ENCODE results near the gene DPYSL3. TPM values are rescaled to one million over a fixed set of nuclear protein-coding genes. Genes with fewer than 3 reads are reported as not detected.

Gene DPYSL3
- total RNA-seq, 1 donor from 2014 or later, result 109 TPM

DNA sequence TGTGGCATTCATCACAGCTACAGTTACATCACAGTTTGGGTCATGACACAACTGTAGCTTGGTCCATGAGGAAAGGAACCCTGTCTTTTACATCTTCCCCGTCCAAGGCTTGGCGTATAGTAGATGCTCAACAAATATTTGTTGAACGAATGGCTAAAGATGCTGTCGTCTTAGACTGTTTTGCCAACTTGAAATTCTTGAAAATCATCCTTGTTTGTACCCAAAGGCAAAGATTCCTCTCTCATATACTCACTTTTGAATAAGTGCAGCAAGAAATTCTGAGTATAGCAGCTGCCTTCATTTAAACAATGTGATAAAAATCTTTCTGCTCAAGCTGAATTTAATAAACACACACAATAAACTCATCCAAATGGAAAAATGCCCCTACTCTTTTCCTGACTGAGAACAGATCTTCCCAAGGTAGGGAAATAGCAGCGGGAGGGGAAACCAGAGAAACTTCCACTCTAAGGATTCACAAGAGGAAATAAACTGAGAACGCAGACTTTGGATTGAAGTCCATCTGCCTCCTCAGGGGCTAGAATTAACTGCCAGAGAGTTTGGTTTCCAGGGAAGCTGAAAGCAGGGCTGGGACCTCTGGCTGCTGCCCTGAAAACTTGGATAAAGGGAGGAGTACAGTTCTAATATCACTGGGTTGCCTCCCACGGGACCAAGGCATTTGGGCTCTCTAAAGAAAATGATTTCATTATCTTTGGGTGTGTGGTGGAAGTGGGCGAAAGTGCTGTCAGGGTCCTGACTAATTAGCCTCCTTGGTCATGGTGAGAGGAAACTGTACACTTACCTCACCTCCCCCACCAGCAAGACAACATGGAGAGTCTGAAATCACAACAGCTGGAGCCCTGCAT, 99.1 kb downstream of the DPYSL3 start:
- H3K27ac ChIP-seq (ENCODE audit: low read depth, low read length), result no peak overlapping the region

DNA sequence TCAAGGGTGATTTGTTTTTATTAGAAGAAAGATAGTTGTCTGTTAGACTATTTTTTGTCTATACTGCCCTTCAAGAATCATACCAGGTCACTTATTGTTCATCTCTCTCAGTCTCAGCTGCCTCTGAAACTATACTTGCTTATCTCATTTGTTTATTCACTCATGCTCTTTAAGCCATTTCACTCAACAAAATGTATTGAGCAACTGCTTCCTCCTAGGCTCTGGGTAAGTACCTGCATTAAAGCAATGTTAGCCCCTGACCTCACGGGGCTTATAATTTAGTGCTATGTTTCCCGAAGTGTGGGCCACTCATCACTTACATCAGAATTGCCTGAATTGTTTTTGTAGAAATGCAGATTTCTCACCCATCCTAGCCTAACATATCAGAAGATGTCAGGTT, 100.9 kb downstream of the DPYSL3 start:
- Histone ChIP-seq H3K4me1 (ENCODE audit: control insufficient read depth in 3 of 3, insufficient read depth in 3 of 3, low read length in 3 of 3) (peaks cover 45 to 58% (median 48%) of the 10 kb centered on the region in 3 donors), H3K27ac (ENCODE audit: low read depth, low read length) (no peak overlapping the region), H3K36me3 (ENCODE audit: control insufficient read depth in 3 of 3, insufficient read depth in 3 of 3, low read length in 3 of 3) (peaks cover 2 to 9% (median 7%) of the 10 kb centered on the region in 3 donors), H3K9ac (ENCODE audit: low read depth in 1 of 3, low read length in 3 of 3) (no peak overlapping the region), H3K9me3 (ENCODE audit: control insufficient read depth in 3 of 3, low read length in 3 of 3) (no peaks in the 10 kb centered on the region), H3K27me3 (ENCODE audit: control insufficient read depth in 3 of 3, insufficient read depth in 3 of 3, low read length in 3 of 3) (no peaks in the 10 kb centered on the region), H3K4me3 (ENCODE audit: low read length in 3 of 3) (no peak overlapping the region)

More for the DNA sequence above, 99.1 kb downstream of the DPYSL3 start:
- Histone ChIP-seq H3K9ac (ENCODE audit: low read depth in 1 of 3, low read length in 3 of 3) (no peak overlapping the region), H3K27me3 (ENCODE audit: control insufficient read depth in 3 of 3, insufficient read depth in 3 of 3, low read length in 3 of 3) (no peaks in the 10 kb centered on the region), H3K4me3 (ENCODE audit: low read length in 3 of 3) (no peak overlapping the region), H3K4me1 (ENCODE audit: control insufficient read depth in 3 of 3, insufficient read depth in 3 of 3, low read length in 3 of 3) (peaks cover 37 to 54% (median 44%) of the 10 kb centered on the region in 3 donors), H3K36me3 (ENCODE audit: control insufficient read depth in 3 of 3, insufficient read depth in 3 of 3, low read length in 3 of 3) (peaks cover 2 to 12% (median 7%) of the 10 kb centered on the region in 3 donors), H3K9me3 (ENCODE audit: control insufficient read depth in 3 of 3, low read length in 3 of 3) (no peaks in the 10 kb centered on the region)

DNA sequence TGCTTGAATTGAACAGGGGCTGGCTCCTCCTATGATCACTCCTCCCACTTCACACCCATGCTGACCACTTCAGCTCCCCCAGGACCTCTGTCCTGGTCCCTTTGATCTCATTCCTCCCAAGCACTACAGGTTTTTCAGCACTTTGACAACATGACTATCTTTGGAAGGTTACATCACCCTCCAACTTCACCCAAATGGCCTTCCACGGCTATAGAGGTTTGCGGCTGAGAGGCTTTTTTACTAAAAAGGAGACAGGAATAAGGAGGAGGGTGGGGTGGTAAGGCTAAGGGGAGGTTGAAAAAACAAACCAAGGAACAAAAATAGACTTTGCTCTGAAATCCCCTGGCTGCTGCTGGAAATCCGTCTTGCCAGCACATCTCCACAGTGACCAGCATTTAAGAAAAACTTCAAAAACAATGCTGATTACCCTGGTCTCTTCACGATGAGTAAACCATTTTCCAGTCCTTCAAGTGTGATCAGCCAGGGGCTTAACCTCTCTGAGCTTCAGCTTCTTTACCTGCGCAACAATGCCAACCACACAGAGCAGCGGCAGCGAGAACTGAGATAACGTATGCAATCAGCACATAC, 102.7 kb downstream of the DPYSL3 start:
- H3K9ac ChIP-seq (ENCODE audit: low read depth in 1 of 3, low read length in 3 of 3), result no peak overlapping the region
- H3K27ac ChIP-seq (ENCODE audit: low read depth, low read length), result peak overlapping the region; percentile 60
- no peak overlapping the region for H3K4me3 ChIP-seq (ENCODE audit: low read length in 3 of 3)
- no peaks in the 10 kb centered on the region for H3K27me3 ChIP-seq (ENCODE audit: control insufficient read depth in 3 of 3, insufficient read depth in 3 of 3, low read length in 3 of 3)
- peaks cover 38 to 48% (median 39%) of the 10 kb centered on the region in 3 donors for H3K4me1 ChIP-seq (ENCODE audit: control insufficient read depth in 3 of 3, insufficient read depth in 3 of 3, low read length in 3 of 3)
- H3K9me3 ChIP-seq (ENCODE audit: control insufficient read depth in 3 of 3, low read length in 3 of 3), result no peaks in the 10 kb centered on the region
- peaks cover 2 to 9% (median 7%) of the 10 kb centered on the region in 3 donors for H3K36me3 ChIP-seq (ENCODE audit: control insufficient read depth in 3 of 3, insufficient read depth in 3 of 3, low read length in 3 of 3)

DNA sequence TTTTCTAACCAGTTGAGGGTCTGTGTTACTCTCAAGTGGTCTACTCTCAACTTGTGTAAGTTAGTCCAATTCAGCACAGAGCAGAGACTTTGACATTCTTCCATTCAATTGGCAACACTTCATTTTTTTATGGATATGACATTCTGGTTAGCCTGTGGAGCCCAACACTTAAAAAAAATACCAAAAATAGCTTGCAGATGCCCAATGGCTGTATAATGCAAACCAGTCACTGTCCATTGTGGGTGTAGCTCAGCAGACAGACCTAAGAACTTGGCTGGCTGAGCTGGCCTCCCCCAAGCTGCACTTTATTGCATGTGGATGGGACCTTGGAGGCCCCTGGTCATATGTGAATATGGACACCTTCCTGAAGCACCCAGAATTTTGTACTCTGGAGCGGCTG, 103.2 kb downstream of the DPYSL3 start:
- H3K9ac ChIP-seq (ENCODE audit: low read depth in 1 of 3, low read length in 3 of 3), result no peak overlapping the region
- H3K36me3 ChIP-seq (ENCODE audit: control insufficient read depth in 3 of 3, insufficient read depth in 3 of 3, low read length in 3 of 3), result peaks cover 3 to 10% (median 7%) of the 10 kb centered on the region in 3 donors
- peak overlapping the region; percentile 60 for H3K27ac ChIP-seq (ENCODE audit: low read depth, low read length)
- H3K4me3 ChIP-seq (ENCODE audit: low read length in 3 of 3), result no peak overlapping the region
- peaks cover 38 to 46% (median 39%) of the 10 kb centered on the region in 3 donors for H3K4me1 ChIP-seq (ENCODE audit: control insufficient read depth in 3 of 3, insufficient read depth in 3 of 3, low read length in 3 of 3)
- H3K9me3 ChIP-seq (ENCODE audit: control insufficient read depth in 3 of 3, low read length in 3 of 3), result no peaks in the 10 kb centered on the region
- H3K27me3 ChIP-seq (ENCODE audit: control insufficient read depth in 3 of 3, insufficient read depth in 3 of 3, low read length in 3 of 3), result no peaks in the 10 kb centered on the region

DNA sequence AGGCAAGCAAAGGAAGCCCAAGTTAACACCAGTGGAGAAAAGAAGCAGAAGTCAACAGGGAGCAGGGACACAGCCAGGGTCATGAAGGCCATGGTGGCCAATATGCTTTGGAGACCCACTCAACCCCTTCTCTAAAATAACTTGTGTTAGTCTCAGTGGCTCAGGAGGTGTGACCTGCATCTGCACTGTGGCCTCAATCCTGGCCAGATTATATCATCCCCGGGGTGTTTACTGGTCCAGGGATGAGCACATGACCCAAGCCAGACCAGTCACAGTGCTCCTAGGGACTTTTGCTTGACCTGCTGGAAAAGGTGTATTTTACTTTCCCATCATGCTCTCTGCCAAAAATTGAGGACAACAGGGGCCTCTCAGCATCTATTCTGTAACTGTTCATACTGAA, 105.2 kb downstream of the DPYSL3 start:
- H3K4me1 ChIP-seq (ENCODE audit: control insufficient read depth in 3 of 3, insufficient read depth in 3 of 3, low read length in 3 of 3), result peaks cover 38 to 39% (median 38%) of the 10 kb centered on the region in 3 donors
- H3K27ac ChIP-seq (ENCODE audit: low read depth, low read length), result peak overlapping the region; percentile 93
- H3K9ac ChIP-seq (ENCODE audit: low read depth in 1 of 3, low read length in 3 of 3), result peak overlapping the region; percentile 18 to 71 (median 35)
- H3K9me3 ChIP-seq (ENCODE audit: control insufficient read depth in 3 of 3, low read length in 3 of 3), result no peaks in the 10 kb centered on the region
- H3K36me3 ChIP-seq (ENCODE audit: control insufficient read depth in 3 of 3, insufficient read depth in 3 of 3, low read length in 3 of 3), result peaks cover 16 to 21% (median 19%) of the 10 kb centered on the region in 3 donors
- H3K4me3 ChIP-seq (ENCODE audit: low read length in 3 of 3), result peak overlapping the region in 2 of 3 donors; percentile 7 to 20
- H3K27me3 ChIP-seq (ENCODE audit: control insufficient read depth in 3 of 3, insufficient read depth in 3 of 3, low read length in 3 of 3), result no peaks in the 10 kb centered on the region

DNA sequence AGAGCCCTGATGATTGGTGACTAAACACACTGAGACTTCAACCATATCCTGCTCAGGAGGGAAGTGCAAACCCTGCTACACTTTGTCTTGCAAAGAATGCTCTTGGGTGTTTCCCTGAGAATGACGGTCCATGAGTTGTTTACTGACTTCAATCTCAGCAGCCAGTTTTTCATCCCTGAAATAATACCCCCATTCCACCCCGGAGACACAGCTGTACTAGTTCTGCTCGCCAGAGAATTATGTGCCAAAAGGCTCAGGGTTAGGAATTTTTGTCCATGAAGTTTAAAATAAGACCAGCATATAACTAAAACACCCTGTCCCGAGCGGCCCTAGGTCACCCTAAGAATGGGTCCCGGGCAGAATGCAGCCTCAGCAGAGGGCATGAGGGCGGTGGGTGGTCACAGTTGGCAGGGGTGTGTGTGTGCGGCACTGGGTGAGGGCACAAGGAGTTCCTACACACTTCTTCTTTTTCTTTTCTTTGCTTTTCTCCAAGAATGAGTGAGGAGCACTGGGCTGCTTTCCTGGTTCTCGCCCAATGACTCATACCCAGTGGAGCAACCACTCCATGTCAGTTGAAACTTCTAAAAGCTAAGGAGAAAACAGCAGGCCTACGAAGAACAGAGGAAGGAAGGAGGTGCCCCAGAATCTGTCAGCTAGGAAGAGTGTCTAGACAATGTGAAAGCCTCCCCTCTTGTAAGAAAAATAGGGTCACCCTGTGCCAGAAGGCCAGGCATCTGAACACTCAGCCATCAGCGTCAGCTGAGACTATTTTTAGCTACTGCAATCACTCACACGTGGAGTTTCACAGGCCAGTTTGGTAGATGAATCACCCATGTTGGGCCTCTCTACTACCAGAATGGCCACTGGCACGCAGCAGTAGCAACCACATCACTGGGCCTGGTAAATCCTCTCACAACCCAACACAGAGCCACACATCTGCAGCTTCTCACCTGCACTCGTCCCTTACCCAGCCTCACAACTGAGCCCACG, 105.9 kb downstream of the DPYSL3 start:
- Histone ChIP-seq H3K27ac (ENCODE audit: low read depth, low read length) (peak overlapping the region; percentile 93), H3K9me3 (ENCODE audit: control insufficient read depth in 3 of 3, low read length in 3 of 3) (no peaks in the 10 kb centered on the region), H3K27me3 (ENCODE audit: control insufficient read depth in 3 of 3, insufficient read depth in 3 of 3, low read length in 3 of 3) (no peaks in the 10 kb centered on the region), H3K9ac (ENCODE audit: low read depth in 1 of 3, low read length in 3 of 3) (peak overlapping the region; percentile 35 to 71 (median 62)), H3K36me3 (ENCODE audit: control insufficient read depth in 3 of 3, insufficient read depth in 3 of 3, low read length in 3 of 3) (peaks cover 16 to 27% (median 21%) of the 10 kb centered on the region in 3 donors), H3K4me1 (ENCODE audit: control insufficient read depth in 3 of 3, insufficient read depth in 3 of 3, low read length in 3 of 3) (peaks cover 38 to 39% (median 38%) of the 10 kb centered on the region in 3 donors), H3K4me3 (ENCODE audit: low read length in 3 of 3) (peak overlapping the region in 2 of 3 donors; percentile 20 to 30)

DNA sequence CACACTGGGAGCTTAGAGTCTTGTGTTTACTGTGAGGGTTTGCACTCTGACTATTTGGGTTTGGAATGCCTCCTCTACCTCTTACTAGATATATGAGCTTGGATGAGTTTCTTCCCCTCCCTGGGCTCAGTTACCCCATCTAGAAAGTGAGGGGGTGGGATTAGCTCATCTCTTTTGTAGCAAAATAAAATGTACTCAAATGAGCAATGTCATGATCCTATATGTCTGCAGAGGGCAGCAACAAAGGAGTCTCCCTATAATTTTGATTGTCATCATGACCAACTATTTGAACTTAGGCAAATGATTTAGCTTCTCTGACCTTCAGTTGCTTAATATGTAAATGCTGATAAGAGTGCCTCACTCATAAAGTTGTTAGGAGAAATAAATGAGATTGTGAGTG, 109.0 kb downstream of the DPYSL3 start:
- Histone ChIP-seq H3K9ac (ENCODE audit: low read depth in 1 of 3, low read length in 3 of 3) (no peak overlapping the region), H3K27me3 (ENCODE audit: control insufficient read depth in 3 of 3, insufficient read depth in 3 of 3, low read length in 3 of 3) (no peaks in the 10 kb centered on the region), H3K9me3 (ENCODE audit: control insufficient read depth in 3 of 3, low read length in 3 of 3) (no peaks in the 10 kb centered on the region), H3K27ac (ENCODE audit: low read depth, low read length) (no peak overlapping the region), H3K4me1 (ENCODE audit: control insufficient read depth in 3 of 3, insufficient read depth in 3 of 3, low read length in 3 of 3) (peaks cover 24 to 29% (median 24%) of the 10 kb centered on the region in 3 donors), H3K4me3 (ENCODE audit: low read length in 3 of 3) (no peak overlapping the region), H3K36me3 (ENCODE audit: control insufficient read depth in 3 of 3, insufficient read depth in 3 of 3, low read length in 3 of 3) (peaks cover 29 to 40% (median 32%) of the 10 kb centered on the region in 3 donors)

DNA sequence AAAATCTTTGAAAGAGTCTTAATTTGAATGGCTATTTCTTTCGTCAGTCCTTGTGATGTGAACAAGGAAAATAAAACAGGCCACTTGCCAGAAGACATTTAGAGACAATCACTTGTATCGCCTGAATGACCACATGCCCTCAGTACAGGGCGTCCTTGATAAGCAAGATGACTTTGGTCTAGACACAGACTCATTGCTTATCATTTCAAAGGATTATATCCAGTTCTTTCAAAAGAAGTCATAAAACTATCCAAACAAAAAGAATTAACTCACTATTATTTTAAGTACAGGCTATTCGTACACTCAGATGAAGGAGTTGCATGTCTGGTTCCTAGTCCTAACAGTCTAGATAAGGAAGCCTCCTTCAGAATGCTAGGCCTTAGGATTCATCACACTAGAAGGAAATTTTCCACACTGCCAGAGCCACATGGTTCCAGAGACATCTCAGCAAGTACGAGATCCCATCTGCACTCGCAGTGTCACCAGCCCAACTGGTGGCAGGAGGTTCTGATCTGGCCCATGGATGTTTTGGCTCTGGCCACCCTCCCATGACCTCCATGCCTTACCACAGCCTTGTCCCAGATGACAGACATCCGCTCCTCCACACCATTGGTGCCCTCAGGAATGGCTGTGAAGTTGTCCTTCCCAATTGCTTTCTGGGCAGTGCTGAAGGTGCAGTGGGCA, 109.6 kb downstream of the DPYSL3 start:
- Histone ChIP-seq H3K36me3 (ENCODE audit: control insufficient read depth in 3 of 3, insufficient read depth in 3 of 3, low read length in 3 of 3) (peaks cover 32 to 46% (median 34%) of the 10 kb centered on the region in 3 donors), H3K27ac (ENCODE audit: low read depth, low read length) (no peak overlapping the region), H3K27me3 (ENCODE audit: control insufficient read depth in 3 of 3, insufficient read depth in 3 of 3, low read length in 3 of 3) (no peaks in the 10 kb centered on the region), H3K4me1 (ENCODE audit: control insufficient read depth in 3 of 3, insufficient read depth in 3 of 3, low read length in 3 of 3) (peaks cover 18 to 26% (median 20%) of the 10 kb centered on the region in 3 donors), H3K4me3 (ENCODE audit: low read length in 3 of 3) (no peak overlapping the region), H3K9me3 (ENCODE audit: control insufficient read depth in 3 of 3, low read length in 3 of 3) (no peaks in the 10 kb centered on the region), H3K9ac (ENCODE audit: low read depth in 1 of 3, low read length in 3 of 3) (no peak overlapping the region)

DNA sequence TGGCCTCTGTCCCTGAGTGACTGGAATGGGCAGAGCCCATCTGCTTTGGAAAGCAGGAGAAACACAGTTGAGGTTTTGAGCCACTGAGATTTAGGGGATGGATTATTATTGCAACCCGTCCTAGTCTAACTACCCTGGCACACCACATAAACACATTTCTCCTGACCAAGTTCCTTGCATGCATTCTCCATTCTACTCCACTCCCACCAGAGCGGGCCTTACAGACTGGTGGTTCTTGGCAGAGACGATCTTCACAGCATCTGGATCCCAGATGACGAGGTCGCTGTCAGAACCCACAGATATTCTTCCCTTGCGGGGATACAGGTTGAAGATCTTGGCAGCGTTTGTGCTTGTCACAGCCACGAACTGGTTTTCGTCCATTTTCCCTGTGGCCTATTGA, 111.0 kb downstream of the DPYSL3 start:
- Histone ChIP-seq H3K9ac (ENCODE audit: low read depth in 1 of 3, low read length in 3 of 3) (no peak overlapping the region), H3K27me3 (ENCODE audit: control insufficient read depth in 3 of 3, insufficient read depth in 3 of 3, low read length in 3 of 3) (no peaks in the 10 kb centered on the region), H3K4me1 (ENCODE audit: control insufficient read depth in 3 of 3, insufficient read depth in 3 of 3, low read length in 3 of 3) (peaks cover 4 to 12% (median 6%) of the 10 kb centered on the region in 3 donors), H3K4me3 (ENCODE audit: low read length in 3 of 3) (no peak overlapping the region), H3K36me3 (ENCODE audit: control insufficient read depth in 3 of 3, insufficient read depth in 3 of 3, low read length in 3 of 3) (peaks cover 34 to 53% (median 38%) of the 10 kb centered on the region in 3 donors), H3K27ac (ENCODE audit: low read depth, low read length) (no peak overlapping the region), H3K9me3 (ENCODE audit: control insufficient read depth in 3 of 3, low read length in 3 of 3) (no peaks in the 10 kb centered on the region)

All from skeletal muscle tissue (tissue), 4 donors.